SK-N-SH (cell line): ENCODE data around the gene TTC9C. TPM values are rescaled to one million over a fixed set of nuclear protein-coding genes. Genes with fewer than 3 reads are reported as not detected.

Experiments
- CTCF ChIA-PET: fragments of 300-600, 350-600 bp; formaldehyde crosslinking; extraction: SDS; loops from one replicate; lab custom pipeline; 2021; lab: Yijun Ruan, JAX
- POLR2A ChIA-PET: fragments of 350-600 bp; sonication (Branson Sonifier 250); formaldehyde crosslinking; extraction: SDS; loops from one replicate; lab custom pipeline; 2020; ENCODE audit warnings: antibody characterized with exemption, inconsistent platforms; lab: Yijun Ruan, JAX
- DNase-seq: peaks from one replicate; pipeline ENCODE4 v3.0.0; 2012
- H2AFZ ChIP-seq: fragments of 200-600 bp; sonication (generic); 2 replicates; pipeline ENCODE4 v1.8.1; 2016; ENCODE audit warnings: antibody characterized with exemption, mild to moderate bottlenecking, low read depth
- H3F3A ChIP-seq: fragments of 200-600 bp; sonication (generic); replicated peaks from 2 replicates; pipeline ENCODE3; 2016; ENCODE audit warnings: antibody characterized with exemption, mild to moderate bottlenecking; ENCODE audit not compliant: insufficient read depth
- H3K27ac ChIP-seq, 2 experiments: fragments of 200-500 bp in 1 of 2; fragments of 200-600 bp in 1 of 2; sonication (Bioruptor generic) in 1 of 2; sonication (generic), shearing (Covaris generic) in 1 of 2; 2 replicates each; pipeline versions ENCODE4 v1.5.1 to v1.6.1; 2014 to 2016; ENCODE audit warnings: low read depth in 2 of 2, inconsistent platforms in 1 of 2, low read length in 1 of 2, mild to moderate bottlenecking in 1 of 2, mixed read lengths in 1 of 2
- H3K27me3 ChIP-seq: fragments of 200-600 bp; sonication (generic), shearing (Covaris generic); 2 replicates; pipeline ENCODE4 v1.6.1; 2016; ENCODE audit warnings: mixed run types; ENCODE audit not compliant: insufficient read depth
- H3K36me3 ChIP-seq, 2 experiments: fragments of 200-500 bp in 1 of 2; fragments of 200-600 bp in 1 of 2; sonication (Bioruptor generic) in 1 of 2; sonication (generic) in 1 of 2; replicated peaks in 1 of 2; 2 replicates each; pipeline versions ENCODE3 to v1.5.1; 2014 to 2016; ENCODE audit warnings: low read length in 1 of 2, mild to moderate bottlenecking in 1 of 2; ENCODE audit not compliant: insufficient read depth in 2 of 2, control insufficient read depth in 1 of 2
- H3K4me1 ChIP-seq, 2 experiments: fragments of 200-500 bp in 1 of 2; fragments of 200-600 bp in 1 of 2; sonication (Bioruptor generic) in 1 of 2; sonication (generic), shearing (Covaris generic) in 1 of 2; 2 replicates each; pipeline versions ENCODE4 v1.5.1 to v1.6.1; 2014 to 2016; ENCODE audit warnings: low read depth in 1 of 2, low read length in 1 of 2, mixed run types in 1 of 2; ENCODE audit not compliant: insufficient read depth in 2 of 2, control insufficient read depth in 1 of 2
- H3K4me2 ChIP-seq: fragments of 200-600 bp; sonication (generic), shearing (Covaris generic); 2 replicates; pipeline ENCODE4 v1.6.1; 2017; ENCODE audit warnings: mixed run types
- H3K4me3 ChIP-seq, 2 experiments: fragments of 200-500 bp in 1 of 2; fragments of 200-600 bp in 1 of 2; sonication (Bioruptor generic) in 1 of 2; sonication (generic), shearing (Covaris generic) in 1 of 2; 2 replicates each; pipeline versions ENCODE4 v1.5.1 to v1.8.1; 2014 to 2016; ENCODE audit warnings: low read depth in 2 of 2, inconsistent platforms in 1 of 2, low read length in 1 of 2, mild to moderate bottlenecking in 1 of 2, mixed read lengths in 1 of 2, moderate library complexity in 1 of 2
- H3K79me2 ChIP-seq: fragments of 200-600 bp; sonication (generic); 2 replicates; pipeline ENCODE4 v1.8.1; 2017; ENCODE audit warnings: mild to moderate bottlenecking; ENCODE audit not compliant: insufficient read depth
- H3K9ac ChIP-seq: fragments of 200-600 bp; sonication (generic); 2 replicates; pipeline ENCODE4 v1.6.1; 2017; ENCODE audit warnings: mixed run types
- H3K9me2 ChIP-seq: fragments of 200-600 bp; sonication (generic); 2 replicates; pipeline ENCODE4 v1.6.1; 2017; ENCODE audit warnings: mixed run types
- H3K9me3 ChIP-seq: fragments of 200-600 bp; sonication (generic); 2 replicates; pipeline ENCODE4 v1.6.1; 2017; ENCODE audit warnings: mixed run types, mild to moderate bottlenecking, moderate library complexity
- H4K20me1 ChIP-seq: fragments of 200-600 bp; sonication (generic); 2 replicates; pipeline ENCODE4 v1.6.1; 2017; ENCODE audit warnings: mild to moderate bottlenecking, mixed run types; ENCODE audit not compliant: insufficient read depth
- CHD2 ChIP-seq: fragments of 150-350 bp; IDR thresholded peaks from 2 replicates; pipeline ENCODE4 v1.6.1; 2018; ENCODE audit warnings: low read length; ENCODE audit not compliant: partially characterized antibody
- CTCF ChIP-seq: fragments of 200-600 bp; sonication (generic); IDR thresholded peaks from 2 replicates; pipeline ENCODE4 v1.6.1; 2017; ENCODE audit warnings: antibody characterized with exemption, mild to moderate bottlenecking, moderate library complexity
- ELF1 ChIP-seq: IDR thresholded peaks from 2 replicates; pipeline ENCODE4 v1.4.0; 2012
- EP300 ChIP-seq, 2 experiments: IDR thresholded peaks; 2 replicates each; pipeline versions ENCODE4 v1.4.0 to v1.6.1; 2012; ENCODE audit warnings: borderline replicate concordance in 1 of 2, low read depth in 1 of 2, low read length in 1 of 2
- EZH2phosphoT487 ChIP-seq: fragments of 200-600 bp; sonication (generic); IDR thresholded peaks from 2 replicates; pipeline ENCODE4 v1.6.1; 2017; ENCODE audit warnings: low read depth, mixed run types, mild to moderate bottlenecking, antibody characterized with exemption, moderate library complexity, borderline replicate concordance
- FOSL2 ChIP-seq: IDR thresholded peaks from 2 replicates; pipeline ENCODE4 v1.4.0; 2012; ENCODE audit warnings: low read depth, mild to moderate bottlenecking, moderate library complexity, borderline replicate concordance
- GABPA ChIP-seq: IDR thresholded peaks from 2 replicates; pipeline ENCODE4 v1.4.0; 2012; ENCODE audit warnings: low read depth, mild to moderate bottlenecking
- GATA2 ChIP-seq: sonication (generic); formaldehyde crosslinking; IDR thresholded peaks from 2 replicates; pipeline ENCODE4 v1.5.0; 2020; ENCODE audit warnings: mild to moderate bottlenecking, missing genetic modification reagents
- IRF3 ChIP-seq: fragments of 150-350 bp; IDR thresholded peaks from 2 replicates; pipeline ENCODE4 v1.6.1; 2016; ENCODE audit warnings: mild to moderate bottlenecking, low read depth, low read length
- NRF1 ChIP-seq: IDR thresholded peaks from 2 replicates; pipeline ENCODE4 v1.6.1; 2012; ENCODE audit warnings: low read depth, mild to moderate bottlenecking, low read length
- RAD21 ChIP-seq: IDR thresholded peaks from 2 replicates; pipeline ENCODE4 v1.6.1; 2012; ENCODE audit warnings: mild to moderate bottlenecking, low read length
- RCOR1 ChIP-seq: fragments of 150-350 bp; IDR thresholded peaks from 2 replicates; pipeline ENCODE4 v1.6.1; 2017; ENCODE audit warnings: antibody characterized with exemption, low read length
- RFX5 ChIP-seq: IDR thresholded peaks from 2 replicates; pipeline ENCODE4 v1.6.1; 2012; ENCODE audit warnings: mild to moderate bottlenecking, improper control_type of control experiment, low read length
- RXRA ChIP-seq: IDR thresholded peaks from 2 replicates; pipeline ENCODE4 v1.4.0; 2012; ENCODE audit warnings: low read depth, mild to moderate bottlenecking, borderline replicate concordance
- SIN3A ChIP-seq: IDR thresholded peaks from 2 replicates; pipeline ENCODE4 v1.6.1; 2012; ENCODE audit warnings: low read depth, mild to moderate bottlenecking, low read length, moderate library complexity, borderline replicate concordance
- SMC3 ChIP-seq: IDR thresholded peaks from 2 replicates; pipeline ENCODE4 v1.6.1; 2012; ENCODE audit warnings: low read depth, low read length, improper control_type of control experiment
- TAF1 ChIP-seq: IDR thresholded peaks from 2 replicates; pipeline ENCODE4 v1.6.1; 2012; ENCODE audit warnings: low read depth, mild to moderate bottlenecking, low read length, moderate library complexity, borderline replicate concordance
- TEAD4 ChIP-seq: IDR thresholded peaks from 2 replicates; pipeline ENCODE4 v1.4.0; 2012; ENCODE audit warnings: mild to moderate bottlenecking, borderline replicate concordance; ENCODE audit not compliant: insufficient read depth
- ZBTB33 ChIP-seq: IDR thresholded peaks from 2 replicates; pipeline ENCODE4 v1.4.0; 2012; ENCODE audit warnings: low read depth, borderline replicate concordance
- WGBS: methylation state at CpG from one replicate; pipeline ENCODE4 v1.1.6; 2017; ENCODE audit warnings: low lambda C conversion rate; 5-methylcytosine and 5-hydroxymethylcytosine counted together
- polyA plus RNA-seq, 3 experiments: library from polyadenylated mRNA; depleted of rRNA; stranded (reverse); fragments of >200 nt; gene quantifications; 2 replicates each; pipeline ENCODE4 v1.2.3, GENCODE V29; 2012

Gene TTC9C
- polyA plus RNA-seq, 1 of the 3 experiments (the other 2 are of a cell fraction): 31.3 TPM

GRCh38 chr11:62774407-62774806, 46.1 kb downstream of the TTC9C start:
- CTCF ChIA-PET: interaction anchor here (9.8 kb wide), 1 partner anchor 12 kb away, joined by 130 read pairs; the partner anchor contains the start of gene TMEM179B
- Histone ChIP-seq H3K9ac (no peak overlapping the region), H2AFZ (no peak overlapping the region), H4K20me1 (no peaks in the 10 kb centered on the region), H3K9me3 (no peaks in the 10 kb centered on the region), H3K27ac (no peak overlapping the region), H3K4me2 (no peak overlapping the region), H3K4me1 (peaks cover 0 to 15% of the 10 kb centered on the region in 2 experiments; a peak in 1 of 4 replicates), H3K36me3 (peaks cover 0 to 6% of the 10 kb centered on the region in 2 experiments), H3K9me2 (no peaks in the 10 kb centered on the region), H3K4me3 (no peak overlapping the region), H3K79me2 (peaks cover 32% of the 10 kb centered on the region), H3K27me3 (no peaks in the 10 kb centered on the region), H3F3A (peaks cover 19% of the 10 kb centered on the region)
- no peak for DNase-seq
- POLR2A ChIA-PET: interaction anchor here (1.7 to 1.8 kb wide), 2 partner anchors 12 to 20 kb away, joined by 5 to 8 read pairs; partner anchors contain the start of gene ZBTB3
- WGBS: 94% methylated on average over 6 of the region's 6 CpGs
- no peak for TF ChIP-seq IRF3
- no peak for TF ChIP-seq GATA2 (CRISPR knock-in tag)
- no peak for TF ChIP-seq CTCF
- no peak for TF ChIP-seq RAD21
- no peak for TF ChIP-seq CHD2
- TF ChIP-seq SIN3A: no peak
- TF ChIP-seq EZH2phosphoT487: no peak
- no peak for TF ChIP-seq ZBTB33
- TF ChIP-seq SMC3: no peak
- TF ChIP-seq RCOR1: no peak
- TF ChIP-seq EP300 (IDR thresholded peaks at IDR 0.05; ENCODE audit: borderline replicate concordance in 1 of 2, low read depth in 1 of 2, low read length in 1 of 2): no peak
- TF ChIP-seq RFX5: no peak
- TF ChIP-seq ELF1: no peak
- TF ChIP-seq FOSL2: no peak
- no peak for TF ChIP-seq NRF1
- TF ChIP-seq RXRA: no peak
- no peak for TF ChIP-seq TAF1
- TF ChIP-seq GABPA: no peak
- TF ChIP-seq TEAD4: no peak
